ENCODE measurements around the gene HSPB1. TPM values are rescaled to one million over a fixed set of nuclear protein-coding genes. Genes with fewer than 3 reads are reported as not detected.

Gene HSPB1
- polyA plus RNA-seq (2013) = 1,533 and 1,664 TPM in 2 replicates

DNA sequence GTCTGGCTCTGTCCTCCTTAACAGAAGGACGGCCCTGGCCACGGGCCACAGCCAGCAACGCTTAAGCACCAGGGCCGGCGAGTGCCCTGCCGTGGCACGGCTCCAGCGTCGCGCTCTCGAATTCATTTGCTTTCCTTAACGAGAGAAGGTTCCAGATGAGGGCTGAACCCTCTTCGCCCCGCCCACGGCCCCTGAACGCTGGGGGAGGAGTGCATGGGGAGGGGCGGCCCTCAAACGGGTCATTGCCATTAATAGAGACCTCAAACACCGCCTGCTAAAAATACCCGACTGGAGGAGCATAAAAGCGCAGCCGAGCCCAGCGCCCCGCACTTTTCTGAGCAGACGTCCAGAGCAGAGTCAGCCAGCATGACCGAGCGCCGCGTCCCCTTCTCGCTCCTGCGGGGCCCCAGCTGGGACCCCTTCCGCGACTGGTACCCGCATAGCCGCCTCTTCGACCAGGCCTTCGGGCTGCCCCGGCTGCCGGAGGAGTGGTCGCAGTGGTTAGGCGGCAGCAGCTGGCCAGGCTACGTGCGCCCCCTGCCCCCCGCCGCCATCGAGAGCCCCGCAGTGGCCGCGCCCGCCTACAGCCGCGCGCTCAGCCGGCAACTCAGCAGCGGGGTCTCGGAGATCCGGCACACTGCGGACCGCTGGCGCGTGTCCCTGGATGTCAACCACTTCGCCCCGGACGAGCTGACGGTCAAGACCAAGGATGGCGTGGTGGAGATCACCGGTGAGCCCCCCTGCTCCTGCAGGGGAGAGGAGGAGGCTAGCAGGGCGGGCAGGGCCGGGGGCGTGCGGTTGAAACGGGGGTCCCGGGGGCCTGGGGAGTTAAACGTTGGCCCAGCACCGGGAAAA, at the start of gene HSPB1:
Gene HSPB1, plus strand, starts transcription at position 327 of the 855 bp plus-strand sequence. Its CDS starts 40 bp downstream, at position 367.
- peak within 1 kb of the TSS; percentile 82 for H4K12ac ChIP-seq (ENCODE audit: low read depth, low read length)
- peak within 1 kb of the TSS; percentile 98 for H3K18ac ChIP-seq (ENCODE audit: low read length)
- H4K8ac ChIP-seq (ENCODE audit: low read depth, low read length) = peak within 1 kb of the TSS; percentile 91
- H3K4me3 ChIP-seq (ENCODE audit: low read depth, low read length) = peak within 1 kb of the TSS; percentile 83
- H3K27ac ChIP-seq (ENCODE audit: low read depth, low read length) = peak within 1 kb of the TSS; percentile 83
- H3K4ac ChIP-seq (ENCODE audit: low read depth, low read length) = peak within 1 kb of the TSS; percentile 25
- peak within 1 kb of the TSS; percentile 82 for H2BK120ac ChIP-seq (ENCODE audit: insufficient read depth, low read length, poor library complexity)
- H3K79me2 ChIP-seq (ENCODE audit: control insufficient read depth, insufficient read depth, low read length, poor library complexity) = peaks cover 10% of the 10 kb centered on the region
- peak within 1 kb of the TSS; percentile 95 for H4K91ac ChIP-seq (ENCODE audit: low read depth, low read length)
- H3K79me1 ChIP-seq (ENCODE audit: low read length) = peaks cover 39% of the 10 kb centered on the region
- peak within 1 kb of the TSS; percentile 86 for H2BK5ac ChIP-seq (ENCODE audit: low read depth, low read length, poor library complexity)
- H2AK5ac ChIP-seq (ENCODE audit: low read length) = peak within 1 kb of the TSS; percentile 84
- H2AFZ ChIP-seq (ENCODE audit: insufficient read depth, low read length, poor library complexity) = peak within 1 kb of the TSS; percentile 52
- peak; percentile 87 to 91 for DNase-seq
- WGBS (ENCODE audit: extremely low coverage, insufficient coverage, insufficient read length) = no CpG with 5 or more reads among the region's 75 CpGs
- H2BK12ac ChIP-seq (ENCODE audit: low read length) = peak within 1 kb of the TSS; percentile 96
- H3K27me3 ChIP-seq (ENCODE audit: insufficient read depth, low read length) = no peaks in the 10 kb centered on the region
- H3K36me3 ChIP-seq (ENCODE audit: control insufficient read depth in 1 of 2, insufficient read depth in 2 of 2, low read length in 2 of 2) = peaks cover 8 to 10% of the 10 kb centered on the region in 2 experiments
- H3K9me3 ChIP-seq (ENCODE audit: insufficient read depth, low read depth, low read length) = no peaks in the 10 kb centered on the region
- H3K23ac ChIP-seq (ENCODE audit: low read length) = no peak within 1 kb of the TSS
- peak within 1 kb of the TSS; percentile 75 for H3K9ac ChIP-seq (ENCODE audit: low read length)
- peak within 1 kb of the TSS; percentile 94 for H3K14ac ChIP-seq (ENCODE audit: low read length)
- peaks cover 19 to 29% of the 10 kb centered on the region in 2 experiments for H3K4me1 ChIP-seq (ENCODE audit: control insufficient read depth in 1 of 2, insufficient read depth in 2 of 2, low read length in 2 of 2)
- peak within 1 kb of the TSS; percentile 66 for H3K4me2 ChIP-seq (ENCODE audit: low read length)

- DNase-seq = no peak
- Histone ChIP-seq H2BK5ac (ENCODE audit: low read depth, low read length, poor library complexity) (no peak overlapping the region), H2BK120ac (ENCODE audit: insufficient read depth, low read length, poor library complexity) (no peak overlapping the region), H3K4me3 (ENCODE audit: low read depth, low read length) (no peak overlapping the region), H3K79me1 (ENCODE audit: low read length) (peaks cover 2% of the 10 kb centered on the region), H3K23ac (ENCODE audit: low read length) (no peak overlapping the region), H4K12ac (ENCODE audit: low read depth, low read length) (no peak overlapping the region), H3K14ac (ENCODE audit: low read length) (no peak overlapping the region), H3K9ac (ENCODE audit: low read length) (no peak overlapping the region), H4K8ac (ENCODE audit: low read depth, low read length) (no peak overlapping the region), H2AFZ (ENCODE audit: insufficient read depth, low read length, poor library complexity) (no peak overlapping the region), H3K79me2 (ENCODE audit: control insufficient read depth, insufficient read depth, low read length, poor library complexity) (no peaks in the 10 kb centered on the region), H3K27me3 (ENCODE audit: insufficient read depth, low read length) (no peaks in the 10 kb centered on the region), H4K91ac (ENCODE audit: low read depth, low read length) (no peak overlapping the region), H3K18ac (ENCODE audit: low read length) (no peak overlapping the region), H3K4me2 (ENCODE audit: low read length) (no peak overlapping the region), H3K36me3 (ENCODE audit: control insufficient read depth in 1 of 2, insufficient read depth in 2 of 2, low read length in 2 of 2) (no peaks in the 10 kb centered on the region), H2AK5ac (ENCODE audit: low read length) (no peak overlapping the region), H3K4ac (ENCODE audit: low read depth, low read length) (no peak overlapping the region), H3K4me1 (ENCODE audit: control insufficient read depth in 1 of 2, insufficient read depth in 2 of 2, low read length in 2 of 2) (peaks cover 3 to 6% of the 10 kb centered on the region in 2 experiments), H3K9me3 (ENCODE audit: insufficient read depth, low read depth, low read length) (no peaks in the 10 kb centered on the region), H2BK12ac (ENCODE audit: low read length) (no peak overlapping the region), H3K27ac (ENCODE audit: low read depth, low read length) (no peak overlapping the region)
- no CpG with 5 or more reads among the region's 4 CpGs for WGBS (ENCODE audit: extremely low coverage, insufficient coverage, insufficient read length)
These were observed 47.7 kb upstream of the HSPB1 start for GRCh38 chr7:76254781-76255180.

DNA sequence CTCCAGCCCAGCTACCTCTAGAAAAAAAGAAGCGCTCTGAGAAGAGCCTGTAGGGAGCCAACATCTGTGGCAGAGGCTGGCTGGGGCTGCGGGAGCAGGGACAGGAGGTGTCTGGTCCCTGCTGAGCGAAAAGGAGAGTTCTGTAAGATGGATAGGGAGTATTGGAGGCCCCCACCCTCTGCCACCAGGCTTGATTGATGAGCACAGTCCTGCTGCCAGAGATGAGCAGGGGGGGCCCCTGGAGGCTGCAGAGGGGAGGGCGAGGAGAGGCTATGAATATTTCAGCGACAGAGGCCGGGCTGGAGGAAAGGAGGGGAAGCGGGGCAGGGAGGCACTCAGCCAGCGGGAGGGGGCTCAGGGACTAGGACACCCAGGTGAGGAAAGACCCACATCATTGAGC, 44.5 kb upstream of the HSPB1 start:
- Histone ChIP-seq H3K18ac (ENCODE audit: low read length) (no peak overlapping the region), H4K8ac (ENCODE audit: low read depth, low read length) (no peak overlapping the region), H3K27ac (ENCODE audit: low read depth, low read length) (no peak overlapping the region), H3K79me1 (ENCODE audit: low read length) (peaks cover 3% of the 10 kb centered on the region), H2AK5ac (ENCODE audit: low read length) (no peak overlapping the region), H2AFZ (ENCODE audit: insufficient read depth, low read length, poor library complexity) (no peak overlapping the region), H3K36me3 (ENCODE audit: control insufficient read depth in 1 of 2, insufficient read depth in 2 of 2, low read length in 2 of 2) (no peaks in the 10 kb centered on the region), H3K9ac (ENCODE audit: low read length) (no peak overlapping the region), H3K79me2 (ENCODE audit: control insufficient read depth, insufficient read depth, low read length, poor library complexity) (no peaks in the 10 kb centered on the region), H3K27me3 (ENCODE audit: insufficient read depth, low read length) (no peaks in the 10 kb centered on the region), H3K4ac (ENCODE audit: low read depth, low read length) (no peak overlapping the region), H3K23ac (ENCODE audit: low read length) (no peak overlapping the region), H3K9me3 (ENCODE audit: insufficient read depth, low read depth, low read length) (no peaks in the 10 kb centered on the region), H3K14ac (ENCODE audit: low read length) (no peak overlapping the region), H2BK120ac (ENCODE audit: insufficient read depth, low read length, poor library complexity) (no peak overlapping the region), H2BK12ac (ENCODE audit: low read length) (no peak overlapping the region), H3K4me2 (ENCODE audit: low read length) (no peak overlapping the region), H2BK5ac (ENCODE audit: low read depth, low read length, poor library complexity) (no peak overlapping the region), H4K91ac (ENCODE audit: low read depth, low read length) (no peak overlapping the region), H3K4me3 (ENCODE audit: low read depth, low read length) (no peak overlapping the region), H3K4me1 (ENCODE audit: control insufficient read depth in 1 of 2, insufficient read depth in 2 of 2, low read length in 2 of 2) (peaks cover 3% of the 10 kb centered on the region in 2 experiments), H4K12ac (ENCODE audit: low read depth, low read length) (no peak overlapping the region)
- no CpG with 5 or more reads among the region's 8 CpGs for WGBS (ENCODE audit: extremely low coverage, insufficient coverage, insufficient read length)
- no peak for DNase-seq

DNA sequence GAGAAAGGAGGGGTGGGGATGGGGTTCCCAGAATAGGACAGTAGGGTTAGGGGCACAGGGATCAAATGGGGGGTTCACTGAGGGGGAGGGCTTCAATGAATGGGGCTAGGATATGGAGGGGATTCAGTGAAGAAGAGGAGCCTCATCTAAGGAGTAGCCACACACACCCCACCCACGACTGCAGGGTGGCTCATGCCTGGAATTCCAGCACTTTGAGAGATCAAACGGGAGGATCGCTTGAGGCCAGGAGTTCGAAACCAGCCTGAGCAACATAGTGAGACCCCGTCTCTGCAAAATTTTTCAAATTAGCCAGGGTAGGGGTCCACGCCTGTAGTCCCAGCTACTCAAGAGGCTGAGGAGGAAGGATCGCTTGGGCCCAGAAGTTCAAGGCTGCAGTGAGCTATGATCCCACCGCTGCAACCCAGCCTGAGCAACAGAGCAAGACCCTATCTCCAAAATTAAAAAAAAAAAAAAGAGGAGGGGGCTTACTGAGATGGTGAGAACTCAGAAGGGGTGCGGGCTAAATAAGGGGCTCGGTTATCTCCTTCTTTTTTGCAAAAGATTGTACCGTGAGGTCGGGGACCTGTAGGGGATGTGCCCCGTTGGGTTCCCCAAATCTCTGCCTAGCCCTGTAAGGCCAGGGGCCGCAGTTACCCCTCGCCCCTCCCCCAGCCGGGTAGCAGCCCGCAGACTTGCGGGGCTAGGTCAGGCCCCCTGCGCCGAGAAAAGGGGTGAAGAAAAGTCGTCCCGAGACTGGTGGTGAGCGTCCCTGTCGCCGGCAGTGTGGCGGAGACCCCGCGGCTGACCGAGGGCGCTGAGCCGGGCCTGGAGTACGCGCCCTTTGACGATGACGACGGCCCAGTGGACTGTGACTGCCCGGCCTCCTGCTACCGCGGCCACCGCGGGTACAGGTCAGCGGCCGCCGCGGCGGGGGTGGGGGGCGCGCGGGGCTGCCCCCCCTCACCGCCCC, 43.1 kb upstream of the HSPB1 start:
- H3K4me2 ChIP-seq (ENCODE audit: low read length) = peak overlapping the region; percentile 59
- peak overlapping the region; percentile 82 for H3K18ac ChIP-seq (ENCODE audit: low read length)
- H3K27me3 ChIP-seq (ENCODE audit: insufficient read depth, low read length) = no peaks in the 10 kb centered on the region
- peak overlapping the region; percentile 43 for H4K91ac ChIP-seq (ENCODE audit: low read depth, low read length)
- no peak for DNase-seq
- peak overlapping the region; percentile 58 for H3K14ac ChIP-seq (ENCODE audit: low read length)
- peak overlapping the region; percentile 40 for H4K8ac ChIP-seq (ENCODE audit: low read depth, low read length)
- H2BK120ac ChIP-seq (ENCODE audit: insufficient read depth, low read length, poor library complexity) = no peak overlapping the region
- H3K4me1 ChIP-seq (ENCODE audit: control insufficient read depth in 1 of 2, insufficient read depth in 2 of 2, low read length in 2 of 2) = peaks cover 3% of the 10 kb centered on the region in 2 experiments
- H2AK5ac ChIP-seq (ENCODE audit: low read length) = no peak overlapping the region
- H3K9ac ChIP-seq (ENCODE audit: low read length) = no peak overlapping the region
- no peak overlapping the region for H3K4ac ChIP-seq (ENCODE audit: low read depth, low read length)
- H3K36me3 ChIP-seq (ENCODE audit: control insufficient read depth in 1 of 2, insufficient read depth in 2 of 2, low read length in 2 of 2) = no peaks in the 10 kb centered on the region
- WGBS (ENCODE audit: extremely low coverage, insufficient coverage, insufficient read length) = no CpG with 5 or more reads among the region's 50 CpGs
- H3K23ac ChIP-seq (ENCODE audit: low read length) = no peak overlapping the region
- H3K9me3 ChIP-seq (ENCODE audit: insufficient read depth, low read depth, low read length) = no peaks in the 10 kb centered on the region
- peak overlapping the region; percentile 95 for H2AFZ ChIP-seq (ENCODE audit: insufficient read depth, low read length, poor library complexity)
- H2BK5ac ChIP-seq (ENCODE audit: low read depth, low read length, poor library complexity) = no peak overlapping the region
- peak overlapping the region; percentile 84 for H4K12ac ChIP-seq (ENCODE audit: low read depth, low read length)
- H2BK12ac ChIP-seq (ENCODE audit: low read length) = no peak overlapping the region
- H3K4me3 ChIP-seq (ENCODE audit: low read depth, low read length) = peak overlapping the region; percentile 40
- H3K79me2 ChIP-seq (ENCODE audit: control insufficient read depth, insufficient read depth, low read length, poor library complexity) = no peaks in the 10 kb centered on the region
- H3K27ac ChIP-seq (ENCODE audit: low read depth, low read length) = no peak overlapping the region
- H3K79me1 ChIP-seq (ENCODE audit: low read length) = peaks cover 3% of the 10 kb centered on the region

Data from trophoblast cell (in vitro differentiated cells and primary cell).